DND-41 (cell line): Measurements from ENCODE around the gene ENO4.

Source experiments
- CTCF ChIP-seq: IDR thresholded peaks from 2 replicates; pipeline ENCODE4 v1.5.1; 2012; ENCODE audit warnings: borderline replicate concordance, low read length, moderate library complexity, mild to moderate bottlenecking; ENCODE audit not compliant: poor library complexity, severe bottlenecking; ENCODE audit errors: extremely low read depth
- EZH2 ChIP-seq: IDR thresholded peaks from 3 replicates; pipeline ENCODE4 v1.6.1; 2012; ENCODE audit warnings: borderline replicate concordance, low read depth, mild to moderate bottlenecking, moderate library complexity, low read length, inconsistent platforms; ENCODE audit not compliant: severe bottlenecking

GRCh38 chr10:116849248-116850057 is at the start of gene ENO4:
- no peak for TF ChIP-seq CTCF
- no peak for TF ChIP-seq EZH2
